K562 (cell line): Measurements from ENCODE around the gene MEOX1.

Experiments used
- BACH1 ChIP-seq: fragments of 200-800 bp; sonication (Bioruptor generic); IDR thresholded peaks from 2 replicates; pipeline ENCODE4 v1.6.1; 2016; ENCODE audit warnings: missing genetic modification characterization, missing compliant biosample characterization
- CTBP1 ChIP-seq: fragments of 450-650 bp; IDR thresholded peaks from 2 replicates; pipeline ENCODE4 v1.6.1; 2016; ENCODE audit warnings: borderline replicate concordance
- MTA2 ChIP-seq: fragments of 450-650 bp; IDR thresholded peaks from 2 replicates; pipeline ENCODE4 v1.6.1; 2016; ENCODE audit warnings: low read depth
- NFRKB ChIP-seq: fragments of 450-650 bp; IDR thresholded peaks from 2 replicates; pipeline ENCODE4 v1.6.1; 2016; ENCODE audit warnings: low read depth
- TF ChIP-seq, protein P1 (sequence below), 2 experiments: fragments of 450-650 bp in 1 of 2; sonication (generic) in 1 of 2; formaldehyde crosslinking; conservative IDR thresholded peaks; 2 replicates each; pipeline versions ENCODE4 v1.4.0 to v1.8.1; 2020 to 2022; ENCODE audit warnings: mild to moderate bottlenecking in 1 of 2, missing genetic modification reagents in 1 of 2

DNA sequence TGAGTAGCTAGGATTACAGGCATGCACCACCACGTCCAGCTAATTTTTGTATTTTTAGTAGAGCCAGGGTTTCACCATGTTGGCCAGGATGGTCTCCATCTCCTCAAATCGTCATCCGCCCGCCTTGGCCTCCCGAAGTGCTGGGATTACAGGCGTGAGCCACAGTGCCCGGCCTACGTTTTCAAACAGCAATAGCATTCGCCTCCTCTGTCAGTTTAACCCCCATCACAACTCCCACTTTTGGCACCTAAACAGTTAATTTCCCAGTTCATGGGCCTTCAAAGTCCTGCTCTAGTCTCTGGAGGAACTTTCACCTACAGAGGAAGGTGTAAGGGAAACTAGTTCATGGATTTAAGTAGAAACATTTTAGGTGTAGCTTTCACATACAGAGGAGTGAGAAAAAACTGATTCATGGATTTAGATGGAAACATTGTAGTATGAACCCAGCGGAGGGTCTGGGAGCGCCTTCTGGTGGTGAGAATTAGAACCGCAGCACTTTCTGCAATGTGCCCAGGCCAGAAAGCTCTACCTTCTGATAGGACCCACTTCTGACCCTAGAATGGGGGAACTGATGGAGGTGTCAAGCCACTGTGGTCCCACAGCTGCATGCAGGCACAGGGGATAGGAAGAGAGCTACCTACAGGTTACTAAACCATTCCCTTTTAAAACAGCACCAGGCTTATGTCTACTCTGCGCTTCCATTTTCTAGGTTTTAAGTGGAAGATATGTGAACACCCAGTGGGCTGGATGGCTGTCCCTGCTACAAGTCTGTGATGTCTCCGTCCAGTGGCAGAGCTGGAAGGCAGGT, 12.0 kb upstream of the MEOX1 start:
- TF ChIP-seq NFRKB, result no peak
- TF ChIP-seq CTBP1, result no peak
- no peak for TF ChIP-seq MTA2
- no peak for TF ChIP-seq BACH1 (tag)
- TF ChIP-seq, protein P1, sequence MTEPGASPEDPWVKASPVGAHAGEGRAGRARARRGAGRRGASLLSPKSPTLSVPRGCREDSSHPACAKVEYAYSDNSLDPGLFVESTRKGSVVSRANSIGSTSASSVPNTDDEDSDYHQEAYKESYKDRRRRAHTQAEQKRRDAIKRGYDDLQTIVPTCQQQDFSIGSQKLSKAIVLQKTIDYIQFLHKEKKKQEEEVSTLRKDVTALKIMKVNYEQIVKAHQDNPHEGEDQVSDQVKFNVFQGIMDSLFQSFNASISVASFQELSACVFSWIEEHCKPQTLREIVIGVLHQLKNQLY (CRISPR knock-in tag; conservative IDR thresholded peaks at IDR 0.05), result no peak
